GM19467 (cell line): Measurements from ENCODE around the gene FBXL14.
"Not testable (repeated sequence)": the region's sequence is repeated elsewhere in the genome, so short reads cannot be mapped to it uniquely, and the experiment has no call there.

Source experiments
- ATAC-seq: cut with Tn5 transposase; IDR thresholded peaks from one replicate; pipeline ENCODE4 v1.9.1; 2021; ENCODE audit warnings: mild to moderate bottlenecking, moderate library complexity; ENCODE audit not compliant: unreplicated experiment

Gene FBXL14

GRCh38 chr12:1574865-1575259 lies 19.5 kb downstream of the FBXL14 start:
- ATAC-seq = no peak

DNA sequence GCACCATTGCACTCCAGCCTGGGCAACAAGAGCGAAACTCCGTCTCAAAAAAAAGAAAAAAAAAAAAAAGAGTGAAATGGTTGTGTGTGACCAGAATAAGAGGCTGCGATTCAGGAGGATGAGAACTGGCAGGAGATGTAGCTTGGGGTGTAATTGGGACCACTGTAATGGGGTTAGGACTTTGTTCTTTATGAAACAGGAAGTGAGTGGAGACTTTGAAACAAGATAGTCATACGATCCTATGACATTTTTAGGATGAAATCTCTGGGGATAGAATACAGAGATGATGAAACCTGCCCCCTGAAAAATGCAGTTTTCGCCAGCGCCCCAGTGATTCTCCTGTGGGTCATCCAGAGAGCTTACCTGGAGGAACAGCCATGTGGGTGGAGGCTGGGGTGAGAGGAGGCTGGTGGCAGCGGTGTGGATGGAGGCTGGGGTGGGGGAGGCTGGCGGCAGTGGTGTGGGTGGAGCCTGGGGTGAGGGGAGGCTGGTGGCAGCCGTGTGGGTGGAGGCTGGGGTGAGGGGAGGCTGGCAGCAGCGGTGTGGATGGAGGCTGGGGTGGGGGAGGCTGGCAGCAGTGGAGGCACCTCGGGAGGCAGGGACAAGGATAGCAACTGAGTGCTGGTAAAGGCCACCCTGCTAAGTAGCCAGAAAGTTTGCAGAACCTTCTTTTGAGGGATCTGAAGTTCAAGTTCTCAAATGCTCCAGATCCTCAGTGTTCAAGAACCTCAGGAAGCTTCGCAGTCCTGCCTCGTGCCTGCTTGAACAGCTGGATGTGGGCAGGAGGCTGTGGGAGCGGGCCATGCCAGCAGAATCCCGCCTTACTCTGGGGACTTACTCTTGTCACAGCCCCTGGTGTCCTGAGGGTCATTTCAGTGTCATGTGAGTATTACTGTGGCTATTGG lies 20.2 kb downstream of the FBXL14 start:
- ATAC-seq = no peak

- no peak for ATAC-seq
These were observed 21.6 kb downstream of the FBXL14 start for GRCh38 chr12:1572731-1573130.

- ATAC-seq = no peak
These were observed 26.5 kb downstream of the FBXL14 start for GRCh38 chr12:1567852-1568251.

- no peak for ATAC-seq
These were observed 27.8 kb downstream of the FBXL14 start for GRCh38 chr12:1566449-1567135.

- ATAC-seq = no peak
These were observed 29.2 kb downstream of the FBXL14 start for GRCh38 chr12:1565172-1565571.

- ATAC-seq = no peak
These were observed 30.3 kb downstream of the FBXL14 start for GRCh38 chr12:1564067-1564466.

DNA sequence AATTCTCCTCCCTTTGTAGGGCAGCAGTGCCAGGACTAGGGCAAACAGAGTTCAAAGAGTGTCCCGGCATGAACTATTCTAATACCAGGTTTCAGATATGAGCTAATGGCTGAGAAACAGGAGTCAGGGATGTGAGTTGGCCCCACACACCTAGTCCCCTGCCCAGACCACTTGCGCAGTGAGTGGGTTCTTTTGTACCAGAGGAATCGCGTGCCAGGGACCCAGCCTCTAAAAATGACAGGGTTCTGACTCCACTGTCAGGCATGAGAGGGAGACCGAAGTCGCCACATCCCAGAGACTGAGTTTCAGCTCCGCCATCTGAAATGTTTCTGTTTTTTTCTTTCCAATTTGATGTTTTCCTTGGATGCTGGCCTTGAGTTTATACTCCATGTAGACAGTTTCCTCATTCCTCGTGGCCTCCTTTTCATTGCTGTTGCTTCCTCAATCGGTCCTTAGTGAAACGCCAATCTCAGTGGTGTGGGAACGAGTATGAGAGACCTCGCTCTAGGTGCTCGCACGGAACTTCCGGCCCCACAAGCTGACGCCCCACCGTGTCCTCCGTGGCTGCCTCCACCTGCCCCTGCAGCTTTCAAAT lies 31.5 kb downstream of the FBXL14 start:
- no peak for ATAC-seq

DNA sequence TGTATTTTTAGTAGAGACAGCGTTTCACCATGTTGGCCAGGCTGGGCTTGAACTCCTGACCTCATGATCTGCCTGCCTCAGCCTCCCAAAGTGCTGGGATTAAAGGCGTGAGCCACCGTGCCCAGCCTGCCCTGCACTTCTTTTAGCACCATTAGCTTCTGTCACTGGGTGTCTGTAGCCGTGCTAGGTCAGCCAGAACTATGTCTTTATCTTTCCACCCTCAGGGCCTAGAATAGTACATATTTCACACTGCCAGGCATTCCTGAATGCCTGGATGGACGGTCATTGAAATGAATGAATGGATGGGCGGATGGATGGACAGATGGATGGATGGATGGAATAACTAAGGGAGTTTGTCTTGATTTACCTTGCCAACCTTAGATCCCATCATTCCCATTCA lies 33.7 kb downstream of the FBXL14 start:
- ATAC-seq = no peak

- ATAC-seq = no peak
These were observed 34.7 kb downstream of the FBXL14 start for GRCh38 chr12:1559676-1560091.

DNA sequence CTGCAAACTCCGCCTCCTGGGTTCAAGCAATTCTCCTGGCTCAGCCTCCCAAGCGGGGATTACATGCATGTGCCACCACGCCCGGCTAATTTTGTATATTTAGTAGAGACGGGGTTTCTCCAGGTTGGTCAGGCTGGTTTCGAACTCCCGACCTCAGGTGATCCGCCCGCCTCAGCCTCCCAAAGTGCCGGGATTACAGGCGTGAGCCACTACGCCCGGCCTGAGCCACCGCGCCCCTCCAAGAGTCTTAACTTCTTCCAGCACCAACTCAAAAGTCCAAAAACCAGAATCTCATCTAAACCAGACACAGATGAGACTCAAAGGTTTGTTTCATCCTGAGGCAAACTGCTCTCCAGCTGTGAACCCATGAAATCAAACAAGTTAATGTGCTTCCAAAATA lies 36.3 kb downstream of the FBXL14 start:
- not testable (repeated sequence) for ATAC-seq

DNA sequence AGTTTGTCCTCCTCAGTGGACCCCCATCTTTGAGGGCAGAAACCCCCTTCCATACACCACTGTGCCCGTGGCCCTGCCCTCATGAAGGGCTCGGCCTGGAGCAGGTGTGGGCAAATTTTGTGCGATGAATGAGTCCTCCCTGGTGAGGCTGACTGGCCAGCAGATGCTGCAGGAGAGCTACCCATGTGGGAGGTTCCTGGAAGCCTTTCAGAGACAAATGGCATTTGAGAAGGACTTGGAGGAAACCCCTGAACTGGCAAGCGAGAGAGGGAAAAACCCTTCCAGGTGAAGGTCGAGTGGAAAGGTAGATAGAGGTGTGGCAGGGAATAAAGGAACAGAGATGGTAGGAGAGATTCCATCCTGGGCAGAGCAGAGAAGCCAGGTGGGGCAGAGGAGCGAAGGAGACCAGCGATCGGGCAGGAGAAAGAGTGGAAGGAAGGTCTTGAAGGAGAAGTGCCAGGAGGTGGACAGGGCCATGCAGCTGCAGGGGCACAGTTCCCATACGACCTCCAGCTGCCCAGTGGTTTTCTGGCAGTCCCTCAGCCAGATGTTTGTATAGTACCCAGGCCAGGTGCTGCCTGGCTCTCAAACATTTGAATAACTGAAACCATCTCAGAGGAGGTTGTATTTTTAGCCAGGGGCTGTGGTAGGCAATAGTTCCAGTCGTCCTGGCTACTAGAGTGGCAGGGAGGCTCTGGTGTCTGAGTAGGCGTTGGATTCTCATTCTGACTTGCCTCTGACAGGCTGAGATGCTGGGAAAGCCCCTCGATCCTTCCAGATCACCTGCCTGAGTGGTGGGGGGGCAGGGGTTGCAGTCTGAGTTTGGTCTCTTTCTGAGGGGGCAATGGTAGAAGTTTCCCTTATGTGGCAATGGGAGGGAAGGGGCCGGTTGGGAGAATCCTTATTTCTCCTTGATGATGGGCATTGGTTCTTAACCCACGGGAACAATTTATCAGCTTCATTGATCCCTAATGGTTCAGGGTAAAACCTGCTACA lies 40.1 kb downstream of the FBXL14 start:
- ATAC-seq = peak; percentile 95

DNA sequence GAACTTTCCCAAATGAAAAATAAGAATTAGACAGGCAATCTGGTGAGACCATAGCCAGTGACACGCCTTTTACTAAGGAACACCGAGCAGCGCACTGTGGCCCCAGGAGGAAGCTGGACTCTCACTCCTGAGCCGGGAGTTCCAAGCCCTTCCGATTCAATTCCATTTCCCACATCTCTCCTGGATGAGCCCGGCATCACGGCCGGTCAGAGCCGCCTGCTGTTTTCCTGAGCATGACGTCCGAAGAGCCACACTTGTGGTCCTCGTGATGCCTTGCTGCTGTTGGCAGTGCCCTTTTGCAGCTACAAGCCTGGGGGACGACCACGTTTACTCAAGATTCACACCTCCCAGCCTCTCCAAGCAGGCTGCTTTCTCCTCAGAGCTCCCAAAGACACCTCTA lies 40.8 kb downstream of the FBXL14 start:
- ATAC-seq = no peak

GRCh38 chr12:1552911-1553491 lies 41.4 kb downstream of the FBXL14 start:
- no peak for ATAC-seq

GRCh38 chr12:1552171-1552570 lies 42.2 kb downstream of the FBXL14 start:
- no peak for ATAC-seq

GRCh38 chr12:1551496-1551895 lies 42.9 kb downstream of the FBXL14 start:
- ATAC-seq = no peak

DNA sequence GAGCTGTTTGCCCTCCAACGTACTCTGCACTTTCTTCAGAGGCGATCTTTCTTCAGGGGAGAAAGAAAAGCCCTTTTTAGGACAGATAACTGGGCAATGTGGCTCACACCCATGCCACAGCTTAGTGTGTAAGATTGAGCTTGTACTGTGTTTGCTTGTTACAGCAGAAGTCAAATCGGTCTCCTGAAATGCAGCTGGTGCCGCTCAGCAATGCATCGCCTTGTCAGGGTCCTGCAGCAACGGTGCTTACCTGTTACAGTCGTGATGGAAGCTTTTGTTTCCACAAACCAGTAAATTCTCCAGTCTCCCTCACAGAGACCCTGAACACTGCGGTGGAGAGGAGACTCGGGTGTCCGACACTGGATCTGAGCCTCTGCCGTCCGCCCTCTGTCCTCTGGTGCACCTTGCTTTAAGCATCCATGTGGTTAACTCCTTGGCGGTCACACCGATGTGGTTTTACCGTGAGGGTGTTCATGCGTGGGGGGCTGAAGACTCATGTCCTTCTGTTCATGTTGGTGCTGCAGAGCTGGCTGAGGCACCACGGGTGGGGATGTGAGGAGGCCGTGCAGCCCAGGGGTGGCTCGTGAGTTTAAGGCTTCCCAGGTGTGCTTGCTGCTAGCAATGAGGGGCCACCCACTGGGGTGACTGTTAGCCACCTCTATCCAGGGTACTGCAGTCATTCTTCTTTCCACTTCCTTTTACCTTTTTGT lies 47.3 kb downstream of the FBXL14 start:
- ATAC-seq = no peak

DNA sequence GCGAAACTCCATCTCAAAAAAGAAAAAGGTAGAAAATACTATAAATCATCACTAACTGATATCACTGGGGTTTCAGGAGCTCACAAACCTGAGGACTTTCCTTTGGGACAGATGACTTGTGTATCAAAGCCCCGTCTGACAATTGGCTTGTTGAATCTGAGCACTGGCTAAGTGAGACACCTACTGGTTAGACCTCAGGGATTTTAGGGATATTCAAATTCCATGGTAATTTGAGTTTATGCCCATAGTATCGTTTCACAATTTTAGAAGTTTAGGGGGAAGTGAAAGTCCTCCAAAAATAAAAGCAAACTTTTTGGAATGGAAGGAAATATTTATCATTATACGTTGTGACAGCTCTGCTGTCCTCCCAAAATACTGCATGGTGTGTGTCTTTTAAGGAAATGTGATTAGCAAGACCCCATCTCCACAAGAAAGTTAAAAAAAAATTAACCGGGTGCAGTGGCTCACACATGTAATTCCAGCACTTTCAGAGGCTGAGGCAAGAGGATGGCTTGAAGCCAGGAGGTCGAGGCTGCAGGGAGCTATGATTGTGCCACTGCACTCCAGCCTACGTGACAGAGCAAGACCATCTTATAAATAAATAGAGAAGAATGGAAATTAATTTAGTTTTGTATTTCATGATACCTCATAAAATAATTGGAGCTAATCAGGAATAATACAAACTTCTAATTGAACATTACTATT lies 49.2 kb downstream of the FBXL14 start:
- ATAC-seq = no peak

DNA sequence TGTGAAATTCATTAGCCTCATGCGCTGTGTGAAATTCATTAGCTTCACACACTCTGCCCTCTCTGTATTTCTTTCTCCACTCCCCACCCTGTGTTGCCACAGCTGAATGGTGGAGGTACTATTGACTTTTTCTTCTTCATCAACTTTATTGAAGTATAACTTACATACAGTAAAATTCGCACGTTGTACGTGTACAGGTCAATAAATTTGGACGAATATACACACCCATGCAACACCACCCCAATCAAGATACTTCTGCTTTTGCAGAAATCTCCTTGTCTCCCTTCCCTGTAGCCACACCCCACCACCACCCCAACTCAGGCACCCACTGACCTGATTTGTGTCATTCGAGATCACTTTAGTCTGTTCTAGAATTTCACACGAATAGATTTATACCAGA lies 51.8 kb downstream of the FBXL14 start:
- no peak for ATAC-seq
